ENCODE results near the gene LOXHD1. TPM values are rescaled to one million over a fixed set of nuclear protein-coding genes. Genes with fewer than 3 reads are reported as not detected.

LOXHD1 gene
- total RNA-seq, 2 experiments from 2014 or later = not detected

GRCh38 chr18:46630991-46631390, 26.0 kb downstream of the LOXHD1 start:
- Histone ChIP-seq H3K9me3 (ENCODE audit: control insufficient read depth in 1 of 2, insufficient read depth in 1 of 2, low read length in 2 of 2) (peaks cover 0 to 5% of the 10 kb centered on the region in 2 experiments), H3K27me3 (ENCODE audit: control insufficient read depth in 1 of 2, insufficient read depth in 2 of 2, low read length in 2 of 2) (no peaks in the 10 kb centered on the region), H3K4me3 (ENCODE audit: low read length) (no peak overlapping the region), H3K27ac (ENCODE audit: low read depth in 1 of 2, low read length in 2 of 2) (no peak overlapping the region), H3K36me3 (ENCODE audit: insufficient read depth, low read length) (no peaks in the 10 kb centered on the region), H3K4me1 (ENCODE audit: insufficient read depth, low read length) (peaks cover 5% of the 10 kb centered on the region)
- Mint-ChIP-seq H3K4me1 (ENCODE audit: low read depth) (no peaks in the 10 kb centered on the region), H3K4me3 (no peak overlapping the region), H3K36me3 (ENCODE audit: low read depth) (no peaks in the 10 kb centered on the region), H3K9me3 (no peaks in the 10 kb centered on the region), H3K27ac (no peak overlapping the region), H3K27me3 (no peaks in the 10 kb centered on the region)
- ATAC-seq (ENCODE audit: poor library complexity) (no peak), DNase-seq (no peak)
- POLR2A ChIA-PET = no interaction called here
- CTCF ChIA-PET = no interaction called here
- intact Hi-C loops (cut with DNase I, micrococcal nuclease) = no loop called here
- TF ChIP-seq CTCF (IDR thresholded peaks at IDR 0.05) = no peak

DNA sequence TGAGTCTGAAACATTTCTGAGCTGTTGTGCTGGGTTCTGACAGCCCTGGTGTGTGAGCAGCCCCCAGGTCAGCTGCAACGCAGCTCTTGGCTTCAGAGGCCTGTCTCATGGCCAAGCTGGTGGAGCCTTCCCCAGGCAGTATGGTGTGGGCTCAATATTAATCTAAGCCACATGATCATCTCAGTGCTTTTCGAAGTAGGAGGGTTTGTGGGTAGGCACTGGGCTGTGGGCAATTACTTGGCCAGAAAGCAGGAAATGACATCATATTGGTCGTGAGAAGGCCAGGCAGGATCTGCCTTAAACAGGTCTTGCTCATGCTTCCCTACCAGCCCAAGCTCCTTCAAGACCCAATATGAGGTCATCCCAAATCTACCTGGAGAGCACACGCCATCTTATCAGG, 26.9 kb downstream of the LOXHD1 start:
- intact Hi-C loops (cut with DNase I, micrococcal nuclease) = no loop called here
- H3K4me1 Mint-ChIP-seq (ENCODE audit: low read depth) = peaks cover 5% of the 10 kb centered on the region
- no peaks in the 10 kb centered on the region for H3K27me3 ChIP-seq (ENCODE audit: control insufficient read depth in 1 of 2, insufficient read depth in 2 of 2, low read length in 2 of 2)
- ChIA-PET CTCF (no interaction called here), POLR2A (no interaction called here)
- DNase-seq (no peak), ATAC-seq (ENCODE audit: poor library complexity) (no peak)
- H3K4me3 Mint-ChIP-seq = no peak overlapping the region
- no peaks in the 10 kb centered on the region for H3K36me3 Mint-ChIP-seq (ENCODE audit: low read depth)
- peaks cover 0 to 5% of the 10 kb centered on the region in 2 experiments for H3K9me3 ChIP-seq (ENCODE audit: control insufficient read depth in 1 of 2, insufficient read depth in 1 of 2, low read length in 2 of 2)
- no peaks in the 10 kb centered on the region for H3K36me3 ChIP-seq (ENCODE audit: insufficient read depth, low read length)
- no peaks in the 10 kb centered on the region for H3K9me3 Mint-ChIP-seq
- H3K4me3 ChIP-seq (ENCODE audit: low read length) = no peak overlapping the region
- H3K27ac ChIP-seq (ENCODE audit: low read depth in 1 of 2, low read length in 2 of 2) = no peak overlapping the region
- peaks cover 5% of the 10 kb centered on the region for H3K4me1 ChIP-seq (ENCODE audit: insufficient read depth, low read length)
- no peak for TF ChIP-seq CTCF (IDR thresholded peaks at IDR 0.05)
- no peaks in the 10 kb centered on the region for H3K27me3 Mint-ChIP-seq
- no peak overlapping the region for H3K27ac Mint-ChIP-seq

DNA sequence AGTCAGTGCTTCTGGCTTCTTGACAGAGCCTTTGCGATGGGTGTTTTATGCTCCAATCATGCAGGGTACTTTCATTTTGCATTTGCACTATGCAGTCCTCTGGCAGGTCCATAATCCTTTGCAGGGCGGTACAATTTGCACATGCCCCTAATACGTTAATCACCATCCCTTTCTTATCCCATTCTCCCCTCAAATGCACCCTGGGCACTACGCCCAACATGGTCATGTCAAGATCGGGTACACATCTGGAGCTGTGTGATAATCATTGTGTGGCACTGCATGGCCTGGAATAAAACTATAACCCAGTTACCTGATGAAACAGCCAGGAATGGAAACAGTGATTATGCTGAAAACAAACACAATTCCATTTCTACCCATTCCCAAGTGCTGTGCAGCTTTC, 27.7 kb downstream of the LOXHD1 start:
- ChIA-PET CTCF (no interaction called here), POLR2A (no interaction called here)
- TF ChIP-seq CTCF (IDR thresholded peaks at IDR 0.05) = no peak
- peaks cover 12% of the 10 kb centered on the region for H3K4me1 Mint-ChIP-seq (ENCODE audit: low read depth)
- Histone ChIP-seq H3K9me3 (ENCODE audit: control insufficient read depth in 1 of 2, insufficient read depth in 1 of 2, low read length in 2 of 2) (peaks cover 0 to 5% of the 10 kb centered on the region in 2 experiments), H3K4me3 (ENCODE audit: low read length) (no peak overlapping the region), H3K27ac (ENCODE audit: low read depth in 1 of 2, low read length in 2 of 2) (no peak overlapping the region), H3K36me3 (ENCODE audit: insufficient read depth, low read length) (no peaks in the 10 kb centered on the region), H3K4me1 (ENCODE audit: insufficient read depth, low read length) (peaks cover 8% of the 10 kb centered on the region), H3K27me3 (ENCODE audit: control insufficient read depth in 1 of 2, insufficient read depth in 2 of 2, low read length in 2 of 2) (no peaks in the 10 kb centered on the region)
- intact Hi-C loops (cut with DNase I, micrococcal nuclease) = no loop called here
- H3K27ac Mint-ChIP-seq = no peak overlapping the region
- H3K36me3 Mint-ChIP-seq (ENCODE audit: low read depth) = no peaks in the 10 kb centered on the region
- H3K4me3 Mint-ChIP-seq = no peak overlapping the region
- no peaks in the 10 kb centered on the region for H3K27me3 Mint-ChIP-seq
- no peaks in the 10 kb centered on the region for H3K9me3 Mint-ChIP-seq
- DNase-seq = no peak
- no peak for ATAC-seq (ENCODE audit: poor library complexity)
